ENCODE results near the gene BORCS5.

Gene BORCS5

DNA sequence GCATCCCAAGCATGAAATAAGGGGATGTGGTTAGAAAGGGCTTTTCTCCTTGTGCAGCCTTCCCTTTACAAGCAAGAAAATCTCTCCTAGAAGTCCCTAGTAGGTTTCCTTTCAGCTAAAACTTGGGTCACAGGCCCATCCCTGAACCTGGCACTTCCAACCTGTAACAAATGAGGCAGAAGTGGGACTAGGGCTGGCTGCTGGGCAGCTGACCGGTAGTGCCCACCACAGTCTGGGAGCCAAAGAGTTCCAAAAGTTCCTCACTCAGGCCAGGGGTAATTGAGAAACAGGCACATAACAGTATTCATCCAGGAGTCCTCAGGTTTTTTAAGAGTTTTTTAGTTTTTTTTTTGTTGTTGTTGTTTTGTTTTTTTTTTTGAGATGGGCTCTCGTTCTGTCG lies 30.6 kb upstream of the BORCS5 start:
- H3K79me2 ChIP-seq (ENCODE audit: insufficient read depth, low read length): no peaks in the 10 kb centered on the region
- no peaks in the 10 kb centered on the region for H3K27me3 ChIP-seq (ENCODE audit: insufficient read depth, low read length)
- no peak overlapping the region for H3K27ac ChIP-seq (ENCODE audit: low read depth, low read length, poor library complexity, severe bottlenecking)
- no peak overlapping the region for H3K4me3 ChIP-seq (ENCODE audit: low read depth, low read length, poor library complexity, severe bottlenecking)
- no peaks in the 10 kb centered on the region for H3F3A ChIP-seq (ENCODE audit: insufficient read depth, low read length)
- TF ChIP-seq, protein P1, sequence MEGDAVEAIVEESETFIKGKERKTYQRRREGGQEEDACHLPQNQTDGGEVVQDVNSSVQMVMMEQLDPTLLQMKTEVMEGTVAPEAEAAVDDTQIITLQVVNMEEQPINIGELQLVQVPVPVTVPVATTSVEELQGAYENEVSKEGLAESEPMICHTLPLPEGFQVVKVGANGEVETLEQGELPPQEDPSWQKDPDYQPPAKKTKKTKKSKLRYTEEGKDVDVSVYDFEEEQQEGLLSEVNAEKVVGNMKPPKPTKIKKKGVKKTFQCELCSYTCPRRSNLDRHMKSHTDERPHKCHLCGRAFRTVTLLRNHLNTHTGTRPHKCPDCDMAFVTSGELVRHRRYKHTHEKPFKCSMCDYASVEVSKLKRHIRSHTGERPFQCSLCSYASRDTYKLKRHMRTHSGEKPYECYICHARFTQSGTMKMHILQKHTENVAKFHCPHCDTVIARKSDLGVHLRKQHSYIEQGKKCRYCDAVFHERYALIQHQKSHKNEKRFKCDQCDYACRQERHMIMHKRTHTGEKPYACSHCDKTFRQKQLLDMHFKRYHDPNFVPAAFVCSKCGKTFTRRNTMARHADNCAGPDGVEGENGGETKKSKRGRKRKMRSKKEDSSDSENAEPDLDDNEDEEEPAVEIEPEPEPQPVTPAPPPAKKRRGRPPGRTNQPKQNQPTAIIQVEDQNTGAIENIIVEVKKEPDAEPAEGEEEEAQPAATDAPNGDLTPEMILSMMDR (IDR thresholded peaks at IDR 0.05; ENCODE audit: low read length): no peak
- no peak for TF ChIP-seq EZH2 (IDR thresholded peaks at IDR 0.05; ENCODE audit: borderline replicate concordance, low read length)
- H3K9me2 ChIP-seq (ENCODE audit: low read depth, low read length): no peaks in the 10 kb centered on the region
- no peaks in the 10 kb centered on the region for H4K20me1 ChIP-seq (ENCODE audit: insufficient read depth, low read length)
- no peak overlapping the region for H3K4me2 ChIP-seq (ENCODE audit: low read length)
- H3K9ac ChIP-seq (ENCODE audit: low read length): no peak overlapping the region
- H2AFZ ChIP-seq (ENCODE audit: low read length): no peak overlapping the region
- H3K9me3 ChIP-seq (ENCODE audit: low read length): no peaks in the 10 kb centered on the region
- no peaks in the 10 kb centered on the region for H3K36me3 ChIP-seq (ENCODE audit: insufficient read depth, low read length)
- no peaks in the 10 kb centered on the region for H3K4me1 ChIP-seq (ENCODE audit: insufficient read depth, low read length, severe bottlenecking)

DNA sequence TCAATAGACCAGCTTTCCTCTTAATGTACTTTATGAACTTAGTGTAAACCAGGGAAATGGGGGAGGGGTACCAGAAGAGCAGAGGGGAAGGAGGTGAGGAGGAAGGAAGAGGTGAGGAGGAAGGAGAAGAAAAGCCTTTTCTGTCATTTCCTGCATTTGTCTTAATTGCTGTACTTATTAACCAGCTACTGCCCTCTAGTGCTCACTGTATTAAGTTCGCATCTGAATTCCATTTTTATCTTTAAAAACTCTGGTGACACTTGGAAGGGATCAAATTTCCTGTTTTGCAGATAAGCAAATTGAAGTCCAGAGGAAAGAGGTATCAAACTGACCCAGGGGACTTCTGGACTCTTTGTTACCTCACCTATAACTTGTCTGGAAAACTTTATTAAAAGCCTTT lies 29.1 kb upstream of the BORCS5 start:
- Histone ChIP-seq H2AFZ (ENCODE audit: low read length) (no peak overlapping the region), H3K4me3 (ENCODE audit: low read depth, low read length, poor library complexity, severe bottlenecking) (no peak overlapping the region), H3K36me3 (ENCODE audit: insufficient read depth, low read length) (no peaks in the 10 kb centered on the region), H3K79me2 (ENCODE audit: insufficient read depth, low read length) (no peaks in the 10 kb centered on the region), H3K9me3 (ENCODE audit: low read length) (no peaks in the 10 kb centered on the region), H3K27ac (ENCODE audit: low read depth, low read length, poor library complexity, severe bottlenecking) (no peak overlapping the region), H3F3A (ENCODE audit: insufficient read depth, low read length) (no peaks in the 10 kb centered on the region), H3K4me1 (ENCODE audit: insufficient read depth, low read length, severe bottlenecking) (no peaks in the 10 kb centered on the region), H3K27me3 (ENCODE audit: insufficient read depth, low read length) (no peaks in the 10 kb centered on the region), H3K9ac (ENCODE audit: low read length) (no peak overlapping the region), H4K20me1 (ENCODE audit: insufficient read depth, low read length) (no peaks in the 10 kb centered on the region), H3K4me2 (ENCODE audit: low read length) (no peak overlapping the region), H3K9me2 (ENCODE audit: low read depth, low read length) (no peaks in the 10 kb centered on the region)
- TF ChIP-seq, protein P1 (IDR thresholded peaks at IDR 0.05; ENCODE audit: low read length): peak; percentile 79
- no peak for TF ChIP-seq EZH2 (IDR thresholded peaks at IDR 0.05; ENCODE audit: borderline replicate concordance, low read length)

DNA sequence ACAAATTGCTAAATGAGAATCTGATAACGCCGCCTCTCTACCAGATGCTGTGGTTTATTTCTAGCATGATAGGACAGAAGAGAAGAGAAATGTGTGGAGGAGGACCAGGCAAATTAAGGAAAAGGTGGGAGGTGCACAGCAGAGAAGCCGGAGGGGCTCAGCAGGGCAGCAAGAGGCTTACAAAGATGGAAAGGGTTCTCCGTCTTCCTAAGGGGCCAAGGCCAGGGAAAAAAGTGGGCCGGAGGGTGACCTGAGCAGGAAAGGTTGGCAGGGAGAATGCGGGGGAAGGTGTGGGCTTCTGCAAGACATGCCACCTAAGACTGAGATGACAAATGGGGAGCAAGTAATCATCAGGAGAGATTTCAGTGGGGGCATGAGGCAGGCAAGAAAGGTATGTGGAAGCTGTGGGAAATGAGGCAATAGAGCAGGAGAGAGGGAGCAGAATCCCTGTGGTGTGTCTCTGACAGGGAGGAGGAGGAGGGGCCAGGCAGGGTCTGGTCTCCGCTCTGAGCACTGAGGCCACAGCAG lies 25.6 kb upstream of the BORCS5 start:
- H3K27ac ChIP-seq (ENCODE audit: low read depth, low read length, poor library complexity, severe bottlenecking): no peak overlapping the region
- H3K36me3 ChIP-seq (ENCODE audit: insufficient read depth, low read length): no peaks in the 10 kb centered on the region
- H3K4me2 ChIP-seq (ENCODE audit: low read length): no peak overlapping the region
- no peaks in the 10 kb centered on the region for H3K4me1 ChIP-seq (ENCODE audit: insufficient read depth, low read length, severe bottlenecking)
- H3K9me3 ChIP-seq (ENCODE audit: low read length): no peaks in the 10 kb centered on the region
- H3K9me2 ChIP-seq (ENCODE audit: low read depth, low read length): no peaks in the 10 kb centered on the region
- no peak overlapping the region for H2AFZ ChIP-seq (ENCODE audit: low read length)
- no peak overlapping the region for H3K4me3 ChIP-seq (ENCODE audit: low read depth, low read length, poor library complexity, severe bottlenecking)
- no peaks in the 10 kb centered on the region for H3K79me2 ChIP-seq (ENCODE audit: insufficient read depth, low read length)
- H3F3A ChIP-seq (ENCODE audit: insufficient read depth, low read length): no peaks in the 10 kb centered on the region
- no peaks in the 10 kb centered on the region for H3K27me3 ChIP-seq (ENCODE audit: insufficient read depth, low read length)
- no peaks in the 10 kb centered on the region for H4K20me1 ChIP-seq (ENCODE audit: insufficient read depth, low read length)
- TF ChIP-seq, protein P1 (IDR thresholded peaks at IDR 0.05; ENCODE audit: low read length): no peak
- no peak for TF ChIP-seq EZH2 (IDR thresholded peaks at IDR 0.05; ENCODE audit: borderline replicate concordance, low read length)
- no peak overlapping the region for H3K9ac ChIP-seq (ENCODE audit: low read length)

Measured in OCI-LY1 (cell line).